T-helper 2 cell (primary cell): ENCODE results near the gene DOCK1.

ENCODE experiments used
- DNase-seq, 5 experiments: peaks; one replicate each; pipeline versions ENCODE4 v3.0.0 to v3.0.0-alpha.2; 2012 to 2022

DOCK1 gene

DNA sequence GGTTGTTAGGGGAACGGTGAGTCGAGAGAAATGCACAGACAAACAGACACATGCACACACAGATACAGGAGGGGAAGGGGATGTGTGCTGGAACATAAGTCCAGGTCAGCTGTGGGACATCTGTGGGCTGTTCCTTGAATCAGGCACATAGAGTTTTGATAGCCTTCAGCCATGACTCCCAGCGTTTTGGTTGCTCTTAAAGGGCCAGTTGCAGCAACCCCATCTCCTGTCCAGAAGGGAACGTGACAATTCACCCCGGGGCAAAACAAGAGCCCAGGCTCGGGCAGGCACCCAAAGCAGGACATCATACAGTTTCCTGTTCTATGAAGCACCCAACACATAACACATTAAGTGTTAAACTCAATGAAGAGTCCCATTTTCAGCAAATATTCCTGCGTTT lies 281.6 kb downstream of the DOCK1 start:
- no peak for DNase-seq

DNA sequence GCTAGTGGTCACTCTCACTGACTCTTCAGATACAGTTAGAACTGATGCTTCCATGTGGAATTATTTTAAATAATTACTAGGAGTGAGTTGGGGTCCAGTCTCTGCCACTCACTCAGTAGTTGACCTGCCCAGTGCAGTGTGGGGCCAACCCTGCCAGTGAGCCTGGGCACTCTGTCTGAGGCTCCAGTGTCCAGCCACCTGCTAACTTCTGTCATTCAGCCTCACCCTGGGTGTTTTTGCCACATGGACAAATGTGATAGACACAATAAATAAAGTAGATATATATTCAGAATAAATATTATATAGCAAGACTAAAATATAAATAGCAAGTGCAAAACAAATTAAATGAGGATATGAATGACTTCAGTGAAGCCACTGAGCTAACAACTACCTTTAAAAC lies 284.0 kb downstream of the DOCK1 start:
- no peak for DNase-seq

DNA sequence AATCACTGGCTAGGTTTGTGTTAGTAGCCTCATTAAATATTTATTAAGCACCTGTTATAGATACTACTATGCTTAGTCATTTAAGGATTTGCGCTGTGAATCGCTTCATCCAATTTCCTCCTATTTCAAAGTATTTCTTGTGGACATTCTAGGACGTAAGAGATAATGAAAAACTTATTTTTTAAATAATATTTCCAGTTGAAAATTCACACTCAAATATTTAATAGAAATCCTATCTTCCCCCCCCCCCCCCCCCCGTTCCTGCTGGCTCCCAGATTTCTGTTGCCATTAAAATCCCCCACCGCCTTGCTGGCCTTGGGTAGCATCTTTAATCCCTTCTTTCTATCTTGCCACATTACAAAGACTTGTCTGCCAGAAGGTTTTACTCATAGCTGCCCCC lies 285.2 kb downstream of the DOCK1 start:
- DNase-seq, result no peak

DNA sequence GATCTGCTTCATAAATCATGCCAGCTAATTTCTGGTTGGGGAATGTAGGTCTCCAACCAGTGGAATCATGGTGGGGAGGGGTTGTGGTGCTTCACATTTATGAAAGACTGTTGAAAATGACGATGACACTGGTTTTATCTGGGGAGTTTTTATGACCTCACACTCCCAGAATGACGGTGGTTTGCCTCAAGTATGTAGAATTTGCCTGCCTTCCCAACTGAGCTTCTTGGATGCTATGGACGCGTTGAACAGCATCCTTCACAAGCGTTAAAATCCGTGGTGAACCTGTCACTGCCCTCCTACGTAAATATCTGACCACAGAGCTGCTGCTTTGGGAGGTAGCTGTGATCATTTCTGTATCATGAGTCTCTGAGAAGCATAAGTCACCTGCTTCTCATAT lies 287.9 kb downstream of the DOCK1 start:
- DNase-seq, result no peak

DNA sequence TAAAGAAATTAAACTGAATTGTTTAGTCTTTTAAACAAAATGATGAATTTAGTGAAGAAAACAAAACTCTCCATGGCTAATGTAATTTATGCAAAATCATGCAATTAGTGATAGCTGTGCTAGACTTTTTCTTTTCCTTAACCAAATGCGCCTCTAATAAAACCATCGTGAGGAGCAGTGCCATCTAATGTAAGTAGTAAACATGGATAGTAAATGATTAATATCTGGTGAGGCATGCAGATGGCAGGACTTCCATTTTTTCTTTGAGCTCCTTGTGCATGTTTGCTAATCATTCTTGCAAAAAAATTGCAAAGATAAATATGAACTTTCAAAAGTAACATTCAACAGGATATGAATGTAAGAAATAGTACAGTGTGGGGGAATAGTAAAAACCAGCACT lies 288.9 kb downstream of the DOCK1 start:
- DNase-seq, result no peak

DNA sequence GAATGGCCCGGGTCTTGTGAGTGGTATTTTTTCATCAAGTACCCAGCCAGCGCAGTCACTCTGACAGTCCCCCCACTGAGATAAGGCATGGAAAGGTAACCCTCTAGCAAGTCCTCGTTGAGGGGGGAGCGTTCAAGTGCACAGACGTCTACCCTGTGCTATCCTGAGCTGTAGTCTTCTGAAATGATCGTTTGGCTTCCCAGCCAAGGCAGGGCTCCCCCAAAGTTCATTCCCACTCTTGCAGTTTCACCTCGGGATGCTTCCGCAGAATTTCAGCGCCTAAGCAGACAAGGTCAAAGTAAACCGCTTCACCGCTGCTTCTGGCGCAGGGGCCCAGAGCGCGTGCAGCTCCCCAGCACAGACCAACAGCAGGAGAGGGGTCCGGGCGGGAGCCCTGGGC lies 289.4 kb downstream of the DOCK1 start:
- no peak for DNase-seq

DNA sequence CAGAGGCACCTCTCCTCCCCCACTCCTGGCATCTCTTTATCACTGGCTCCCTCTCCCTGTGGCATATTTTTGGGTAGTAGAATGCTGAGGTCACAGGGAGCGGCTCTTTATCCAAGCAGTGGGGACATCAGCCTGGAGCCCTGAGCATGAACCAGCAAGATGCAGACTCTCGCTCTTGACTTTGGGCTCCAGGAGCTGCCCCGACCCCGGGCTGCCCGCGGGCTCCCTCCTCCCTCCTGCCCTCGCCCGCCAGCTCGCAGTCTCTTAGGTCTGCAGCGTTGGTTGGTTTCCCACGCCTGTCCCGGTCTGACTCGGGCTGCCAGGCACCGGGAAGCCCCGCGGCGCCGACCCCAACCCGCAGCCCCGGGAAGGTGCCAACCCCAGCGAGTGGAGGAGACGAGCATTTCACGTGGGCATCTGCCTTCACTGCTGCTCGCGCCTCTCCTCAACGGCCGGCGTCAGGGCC lies 289.8 kb downstream of the DOCK1 start:
- DNase-seq, result no peak

DNA sequence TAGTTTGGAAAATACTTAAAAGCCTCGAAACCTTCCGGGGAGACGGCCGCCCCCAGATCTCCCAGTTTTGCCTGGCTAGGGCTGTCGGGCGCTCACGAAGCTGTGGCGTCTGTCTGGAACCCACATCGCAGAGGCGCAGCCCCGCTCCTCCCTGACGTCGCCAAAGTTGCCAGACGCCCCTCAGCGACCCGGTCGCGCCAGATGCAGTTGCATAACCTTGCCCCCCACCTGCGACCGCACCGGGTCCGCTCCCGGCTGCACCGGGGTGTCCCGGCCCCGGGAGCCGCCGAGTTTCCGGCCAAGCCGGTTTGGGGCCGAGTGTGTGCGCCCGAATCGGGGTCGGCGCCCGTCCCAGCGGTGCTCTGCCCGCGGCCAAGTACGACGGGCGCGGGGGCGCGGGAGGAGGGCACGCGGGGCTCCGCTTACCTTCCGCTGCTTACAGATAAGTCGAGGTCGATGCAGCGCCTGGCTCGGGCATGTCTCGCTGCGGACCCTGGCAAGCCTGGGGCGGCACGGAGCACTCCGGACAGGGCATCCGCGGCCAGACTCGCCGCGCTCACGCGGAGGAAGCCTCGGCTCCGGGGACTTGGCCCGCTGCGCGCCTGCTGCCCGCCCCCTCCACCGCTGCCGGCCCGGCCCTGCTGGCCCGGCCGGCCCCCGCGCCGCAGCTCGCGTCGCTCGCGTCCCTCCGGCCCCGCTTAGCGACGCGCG lies 290.5 kb downstream of the DOCK1 start:
- no peak for DNase-seq

DNA sequence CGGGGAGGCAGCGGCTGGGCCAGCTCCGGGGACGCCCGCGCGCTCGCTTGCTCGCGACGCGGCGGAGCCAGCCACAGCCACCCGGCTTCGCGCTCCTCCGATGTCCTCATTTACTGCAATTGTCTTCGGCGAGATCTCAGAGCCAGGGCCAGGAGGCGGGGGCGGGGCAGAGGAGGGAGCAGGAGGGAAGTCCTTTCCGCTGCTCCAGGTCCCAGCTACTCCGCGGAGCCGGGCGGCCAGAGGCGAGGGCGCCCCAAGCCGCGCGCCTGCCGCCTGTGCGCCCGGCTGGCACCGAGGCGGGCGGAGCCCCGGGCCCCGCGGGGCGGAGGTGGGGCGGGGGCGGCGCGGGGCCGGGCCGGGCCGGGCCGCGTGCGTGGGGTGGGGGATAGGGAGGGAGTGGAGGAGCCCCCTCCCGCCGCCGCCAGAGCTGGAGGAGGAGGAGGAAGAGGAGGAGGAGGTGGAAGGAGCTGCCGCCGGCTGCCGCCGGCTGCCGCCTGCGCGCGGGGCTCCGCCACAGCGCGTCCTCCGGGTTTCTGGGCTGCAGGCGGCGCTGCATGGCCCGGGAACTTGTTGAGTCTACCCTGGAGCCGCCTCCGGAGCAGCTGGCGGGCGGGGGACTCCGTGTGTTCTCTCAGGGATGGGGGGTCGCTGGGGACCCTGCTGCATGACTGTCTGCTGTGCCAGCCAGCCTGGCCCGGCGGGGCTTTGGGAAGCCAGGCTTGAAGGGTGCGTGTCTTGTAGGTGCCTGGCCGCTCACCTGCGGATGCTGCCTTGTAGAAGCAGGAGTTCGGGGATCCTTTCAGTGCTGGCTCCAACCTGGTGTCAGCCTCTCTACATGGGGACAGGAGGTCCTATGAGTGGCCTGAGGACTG lies 291.3 kb downstream of the DOCK1 start, which contains the start of gene INSYN2A:
TSS of gene INSYN2A (minus strand) at position 310 of the 872 bp plus-strand sequence. CDS start 20,196 bp downstream, outside the sequence.
- DNase-seq, result peak in 1 of 5 experiments; percentile 11

DNA sequence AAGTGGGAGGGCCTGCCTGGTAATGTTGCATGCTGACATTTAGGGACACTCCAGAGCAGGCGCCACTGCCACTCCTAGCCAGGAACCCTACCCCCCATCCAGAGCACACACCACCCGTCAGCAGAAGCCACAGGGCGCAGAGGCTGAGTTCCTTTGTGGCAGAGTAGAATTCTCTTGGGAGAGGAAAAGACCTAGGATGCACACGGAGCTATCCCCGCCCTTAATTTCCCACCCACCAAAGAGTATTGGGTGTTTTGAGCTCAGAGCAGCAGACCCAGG lies 291.9 kb downstream of the DOCK1 start:
- DNase-seq, result no peak

DNA sequence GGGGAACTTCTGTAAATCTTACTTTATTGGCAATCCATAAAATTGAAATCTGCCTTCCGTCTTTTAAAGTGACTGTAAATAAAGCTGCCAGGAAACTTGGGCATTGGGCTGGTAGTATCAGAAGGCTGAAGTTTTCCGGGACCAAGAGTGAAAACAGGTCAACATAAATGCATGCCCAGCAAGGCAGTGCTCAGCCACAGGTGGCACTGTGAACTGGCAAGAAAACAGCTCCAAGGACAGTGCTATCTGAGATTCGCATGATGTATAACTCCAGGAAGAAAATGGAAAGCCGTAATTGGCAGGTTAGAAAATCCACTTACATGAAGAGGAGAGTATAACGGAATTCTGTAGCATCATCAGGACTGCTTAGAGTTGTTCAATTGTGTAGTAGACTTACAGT lies 293.1 kb downstream of the DOCK1 start:
- DNase-seq, result no peak

DNA sequence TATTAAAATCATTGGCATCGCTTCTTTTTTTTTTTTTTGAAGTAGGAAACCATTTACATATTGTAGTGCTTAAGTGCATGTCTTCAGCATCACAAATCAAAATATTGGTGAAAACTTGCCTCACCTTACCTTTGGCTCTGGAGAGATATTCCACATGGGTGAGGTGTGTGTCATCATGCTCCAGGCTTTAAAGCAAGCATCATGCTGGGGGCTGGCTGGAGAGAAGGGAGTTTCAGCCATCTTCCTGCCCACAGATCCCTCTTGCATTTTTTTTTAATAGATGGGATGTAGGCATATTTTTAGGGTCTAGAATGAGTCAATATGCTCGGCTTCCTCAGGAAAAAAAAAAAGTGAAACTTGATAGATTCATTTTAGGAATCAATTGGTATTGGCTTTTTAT lies 293.5 kb downstream of the DOCK1 start:
- no peak for DNase-seq

DNA sequence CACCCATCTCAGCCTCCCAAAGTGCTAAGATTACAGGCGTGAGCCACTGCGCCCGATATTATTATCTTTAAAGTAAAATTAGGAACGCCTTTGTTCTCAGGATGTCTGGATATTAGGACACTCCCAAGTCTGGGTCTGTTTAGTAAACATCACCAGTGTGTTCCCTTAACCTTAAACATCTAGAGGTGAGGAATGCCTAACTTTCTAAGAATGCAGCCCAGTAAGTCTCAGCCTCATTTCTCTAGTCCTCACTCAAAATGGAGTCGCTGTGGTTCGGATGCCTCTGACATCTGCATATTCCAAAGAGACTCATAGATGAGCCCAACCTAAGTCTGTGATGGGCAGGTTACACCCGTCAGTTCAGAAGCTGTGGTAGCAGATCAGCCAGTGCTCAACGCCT lies 295.4 kb downstream of the DOCK1 start:
- DNase-seq, result no peak

DNA sequence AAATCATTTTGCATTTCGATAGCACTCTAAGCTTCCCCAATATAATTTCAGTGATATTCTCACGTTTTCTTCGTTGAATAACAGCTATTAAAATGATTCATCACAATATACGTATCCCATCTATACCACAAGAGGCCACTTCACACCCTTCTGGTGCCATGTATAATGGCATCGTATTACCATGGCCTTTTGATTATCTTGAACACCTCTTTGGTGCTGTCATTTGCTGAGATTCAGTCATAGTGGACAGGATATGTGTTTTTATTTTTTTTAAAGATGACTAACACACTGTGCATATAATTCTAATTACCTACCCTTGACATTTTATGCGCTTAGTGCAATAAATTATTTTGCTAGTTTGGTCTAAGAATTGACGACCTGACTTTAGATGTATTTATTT lies 297.8 kb downstream of the DOCK1 start:
- DNase-seq, result no peak

DNA sequence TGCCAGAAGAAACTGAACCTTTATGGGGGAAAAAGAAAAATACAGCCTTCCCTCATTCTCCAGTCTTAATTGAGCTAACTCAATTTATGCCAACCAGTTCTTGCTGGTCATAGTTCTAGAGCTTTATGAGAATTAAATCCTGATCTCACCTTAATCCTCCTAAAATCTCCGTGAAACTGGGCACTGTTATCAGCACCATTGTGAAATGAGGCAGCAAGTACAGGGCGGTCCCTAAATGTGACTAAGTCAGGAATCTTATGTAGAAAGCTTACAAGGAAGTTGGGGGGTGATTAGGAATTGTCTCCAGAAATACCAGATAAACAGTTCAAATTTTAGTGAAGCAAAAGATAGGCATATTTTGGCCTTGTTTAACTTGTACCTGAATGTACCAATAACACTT lies 301.9 kb downstream of the DOCK1 start:
- DNase-seq, result no peak

DNA sequence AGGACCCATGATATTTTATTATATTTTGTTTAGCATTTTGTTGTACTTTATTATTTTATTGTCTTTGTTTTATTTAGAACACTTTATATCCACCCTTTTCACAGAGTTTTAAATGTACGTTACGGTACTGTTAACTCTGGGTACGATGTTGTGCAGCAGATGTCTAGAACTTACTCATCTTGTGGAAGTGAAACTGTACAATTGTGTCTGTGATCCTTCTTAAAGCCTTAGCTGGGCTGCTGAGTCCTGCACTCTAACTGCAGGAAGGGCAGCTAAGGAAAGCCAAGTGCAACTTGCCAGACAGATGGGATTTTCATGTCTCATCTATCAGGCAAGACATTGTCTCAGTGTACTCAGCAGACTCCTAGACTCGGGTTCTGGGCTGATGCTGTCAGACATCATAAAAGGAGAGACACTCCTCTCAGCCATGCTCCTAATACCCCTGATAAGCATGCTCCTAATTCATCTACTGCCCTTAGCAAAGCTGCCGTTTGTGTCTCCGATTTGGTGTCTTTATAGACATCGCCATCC lies 305.8 kb downstream of the DOCK1 start:
- no peak for DNase-seq

DNA sequence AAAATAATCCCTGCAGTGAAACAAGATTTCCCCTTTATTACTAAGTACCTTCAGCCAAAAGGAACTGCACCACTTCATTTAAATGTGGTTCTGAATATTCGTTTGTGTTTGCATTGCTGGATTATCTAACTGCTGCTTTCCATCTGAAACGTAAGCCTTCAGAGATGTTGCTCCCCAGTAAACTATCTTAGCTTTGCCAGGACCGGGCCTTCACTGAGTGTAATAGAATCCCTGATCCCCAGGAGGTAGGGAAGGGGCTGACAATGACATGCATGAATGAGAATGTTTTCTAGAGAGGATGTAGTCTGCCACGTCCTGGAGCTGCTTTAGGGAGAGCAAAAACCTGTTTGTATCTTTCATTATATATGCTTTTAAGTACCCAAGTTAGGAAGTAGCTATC lies 310.6 kb downstream of the DOCK1 start:
- DNase-seq, result no peak

DNA sequence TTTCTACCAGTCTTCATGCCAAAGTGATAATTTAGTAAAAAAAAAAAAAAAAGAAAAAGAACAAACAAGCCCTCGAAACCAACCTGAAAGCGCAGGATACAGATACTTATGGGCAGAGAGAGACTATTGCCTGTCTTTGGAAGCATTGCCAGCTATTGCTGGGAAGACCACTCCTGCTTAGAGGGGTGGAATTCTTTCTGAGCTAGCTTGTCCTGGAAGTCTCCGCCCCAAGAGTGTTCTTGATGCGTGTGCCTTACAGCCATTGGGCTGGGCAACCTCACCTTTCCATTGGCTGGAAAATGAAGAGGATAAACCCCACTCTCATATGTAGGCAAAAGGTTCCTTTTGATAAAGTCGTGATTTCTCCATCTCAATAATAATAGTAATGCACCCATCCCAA lies 311.0 kb downstream of the DOCK1 start:
- no peak for DNase-seq

DNA sequence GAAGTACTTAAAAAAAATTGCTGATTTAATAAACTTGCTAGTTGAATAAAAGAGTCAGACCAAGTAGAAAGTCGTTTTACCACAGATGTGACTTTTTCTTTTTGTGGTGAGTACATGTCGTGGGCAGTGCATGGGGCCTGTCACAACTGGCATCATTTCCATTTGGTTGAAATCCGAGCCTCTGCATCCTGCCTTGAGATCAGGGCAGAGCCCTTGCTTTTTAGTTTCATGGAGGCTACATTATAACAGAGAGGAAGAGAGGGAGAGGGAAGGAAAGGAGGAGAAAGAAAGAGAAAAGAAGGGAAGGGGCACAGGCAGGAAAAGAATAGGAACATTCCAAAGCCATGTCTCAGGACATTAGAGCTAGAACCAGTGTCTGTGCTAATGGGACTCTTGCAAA lies 311.6 kb downstream of the DOCK1 start:
- no peak for DNase-seq

DNA sequence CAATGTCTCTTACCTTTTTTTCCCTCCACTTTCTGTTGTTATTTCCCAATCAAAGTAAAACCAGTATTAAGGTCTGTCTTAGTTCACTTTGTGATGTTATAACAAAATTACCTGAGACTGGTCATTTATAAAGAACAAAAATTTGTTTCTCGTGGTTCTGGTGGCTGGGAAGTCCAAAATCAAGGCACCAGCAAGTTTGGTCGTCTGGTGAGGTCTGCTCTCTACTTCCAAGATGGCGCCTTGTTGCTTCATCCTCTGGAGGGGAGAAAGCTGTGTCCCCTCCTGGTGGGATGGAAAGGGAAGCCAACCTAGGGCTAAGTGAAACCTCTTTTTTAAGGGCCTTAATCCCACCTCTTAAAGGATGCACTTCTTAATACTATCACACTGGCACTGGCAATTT lies 313.4 kb downstream of the DOCK1 start:
- DNase-seq, result no peak

DNA sequence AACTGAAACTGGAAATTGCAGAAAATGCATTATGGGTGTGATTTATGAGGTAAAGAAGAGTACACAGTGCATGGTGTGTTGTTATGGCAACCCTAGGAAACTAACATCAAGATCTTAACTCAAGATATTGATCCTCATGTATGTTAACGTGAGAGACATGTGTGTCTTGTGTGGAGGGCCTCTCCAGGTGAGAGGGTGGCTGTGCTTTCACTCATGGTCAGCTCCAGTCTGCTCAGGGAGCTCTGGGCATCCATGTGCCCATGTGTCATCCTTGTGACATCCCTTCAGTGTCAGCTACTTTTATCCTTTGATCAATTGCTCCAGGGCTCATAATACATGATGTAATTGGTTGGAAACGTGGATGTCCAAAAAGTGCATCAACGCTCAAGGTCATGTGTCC lies 316.1 kb downstream of the DOCK1 start:
- no peak for DNase-seq

DNA sequence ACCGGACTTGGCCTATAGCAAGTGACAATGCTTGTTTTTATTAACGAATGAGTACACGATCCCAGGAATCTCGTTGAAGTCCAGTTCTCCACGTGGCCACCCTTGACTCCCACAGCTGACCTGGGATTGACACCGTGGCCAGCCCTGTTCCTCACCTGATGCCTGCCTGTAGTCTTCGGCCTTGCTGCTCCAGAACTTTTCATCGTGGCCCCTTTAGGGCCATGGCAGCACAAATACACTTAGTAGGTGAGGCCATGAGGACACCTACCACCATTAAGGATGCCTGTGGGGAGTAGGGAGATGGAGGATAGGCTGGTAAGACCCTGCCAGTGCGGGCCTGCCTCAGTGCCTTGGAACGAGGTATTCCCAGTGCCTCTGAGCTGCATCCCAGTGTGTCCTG lies 321.8 kb downstream of the DOCK1 start:
- no peak for DNase-seq

DNA sequence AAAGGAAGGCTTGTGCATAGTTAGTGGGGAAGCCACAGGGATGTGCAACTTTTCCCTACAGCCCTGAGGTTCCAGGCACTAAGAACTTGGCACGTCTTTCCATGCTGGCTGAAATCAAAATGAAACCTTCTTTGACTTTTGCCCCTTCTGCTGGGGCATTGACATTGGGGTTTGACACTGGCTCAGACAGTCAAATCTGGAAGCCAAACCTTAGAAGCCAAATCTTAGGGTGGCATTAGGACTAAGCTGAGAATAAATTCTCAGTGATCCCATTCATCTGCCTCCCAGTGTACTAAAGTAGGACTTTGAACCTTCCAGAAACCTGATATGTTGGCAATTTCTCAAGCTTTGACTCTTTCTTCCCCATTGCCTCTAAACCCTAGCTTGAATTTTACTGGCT lies 322.4 kb downstream of the DOCK1 start:
- no peak for DNase-seq

DNA sequence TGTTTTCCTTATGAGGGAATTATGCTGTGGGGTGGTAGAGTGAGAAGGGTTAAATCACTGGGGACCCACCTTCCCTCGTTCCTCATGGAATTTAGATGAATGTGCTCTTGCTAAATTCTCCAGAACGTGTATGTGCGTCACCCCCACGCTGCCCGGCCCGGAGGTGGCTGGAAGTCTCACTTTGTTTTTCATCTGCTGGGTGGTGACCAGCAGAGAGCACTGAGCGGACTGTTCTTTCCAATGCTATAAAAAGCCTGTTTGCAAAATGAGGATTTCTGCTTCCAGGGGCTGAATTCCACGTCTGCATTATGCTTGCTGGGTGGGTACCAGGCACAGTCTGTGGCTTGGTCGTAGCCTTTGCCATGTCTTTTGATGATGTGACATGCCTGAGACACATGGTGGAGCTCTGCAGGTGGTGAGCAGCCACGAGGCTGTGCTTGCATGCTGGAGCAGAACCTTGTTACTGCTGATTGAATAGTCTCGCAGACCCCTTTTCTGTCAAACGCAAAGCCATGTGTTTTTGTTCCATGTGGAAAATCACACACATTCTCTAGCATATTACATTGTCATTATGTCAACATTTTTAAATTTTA lies 323.1 kb downstream of the DOCK1 start:
- DNase-seq, result no peak
